GM13976 (cell line): Measurements from ENCODE around the gene MICAL1.

Experiments used
- DNase-seq: peaks from one replicate; pipeline ENCODE4 v3.0.0; 2012; ENCODE audit warnings: low spot score
- CTCF ChIP-seq: IDR thresholded peaks from 2 replicates; pipeline ENCODE4 v1.5.1; 2012; ENCODE audit warnings: borderline replicate concordance, mild to moderate bottlenecking; ENCODE audit not compliant: insufficient read depth; ENCODE audit errors: extremely low read depth, missing control alignments, control extremely low read depth
- in situ Hi-C: fragments of 300-500 bp; cut with MboI; formaldehyde crosslinking; loops from one replicate; pipeline ENCODE4 v1.12.0; 2022; ENCODE audit warnings: low sequenced_read_pairs, mixed read lengths, inconsistent platforms; ENCODE audit not compliant: unreplicated experiment

The MICAL1 gene

GRCh38 chr6:109477725-109478124 is 22.2 kb upstream of the MICAL1 start:
- DNase-seq, result no peak
- in situ Hi-C loops, result no loop called here
- TF ChIP-seq CTCF, result no peak

DNA sequence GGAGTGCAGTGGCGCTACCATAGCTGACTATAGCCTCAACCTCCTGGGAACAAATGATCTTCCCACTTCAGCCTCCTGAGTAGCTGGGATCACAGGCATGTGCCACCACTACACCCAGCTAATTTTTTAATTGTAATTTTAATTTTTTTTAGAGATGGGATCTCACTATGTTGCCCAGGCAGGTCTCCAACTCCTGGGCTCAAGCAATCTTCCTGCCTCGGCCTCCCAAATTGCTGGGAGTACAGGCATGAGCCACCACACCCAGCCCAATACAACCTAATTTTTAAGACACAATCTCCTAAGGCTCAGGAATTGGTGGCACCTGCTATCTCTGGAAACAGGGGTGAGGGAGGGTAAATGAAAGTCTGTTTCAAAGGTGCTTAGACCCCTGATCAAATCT is 21.6 kb upstream of the MICAL1 start:
- DNase-seq, result no peak
- in situ Hi-C loops, result no loop called here
- TF ChIP-seq CTCF, result no peak

DNA sequence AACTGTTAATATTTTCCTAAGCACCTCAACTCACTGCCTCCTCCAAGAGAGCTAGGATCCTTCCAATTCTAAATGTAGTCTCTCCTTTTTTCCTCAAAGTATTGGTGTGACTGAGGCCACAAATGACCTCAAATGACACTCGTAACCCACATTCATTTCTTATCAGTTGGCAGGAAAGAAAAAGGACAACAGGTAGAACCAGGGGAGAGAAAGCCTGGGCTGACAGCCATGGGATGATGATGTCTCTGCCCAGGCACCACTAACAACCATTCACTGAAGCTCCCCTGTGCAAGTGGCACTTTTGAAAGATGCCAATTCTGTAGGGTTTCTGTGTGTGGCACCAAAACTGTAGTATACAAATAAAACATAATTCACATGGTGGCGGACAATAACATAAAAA is 20.1 kb upstream of the MICAL1 start:
- in situ Hi-C loops, result no loop called here
- no peak for TF ChIP-seq CTCF
- DNase-seq, result no peak

DNA sequence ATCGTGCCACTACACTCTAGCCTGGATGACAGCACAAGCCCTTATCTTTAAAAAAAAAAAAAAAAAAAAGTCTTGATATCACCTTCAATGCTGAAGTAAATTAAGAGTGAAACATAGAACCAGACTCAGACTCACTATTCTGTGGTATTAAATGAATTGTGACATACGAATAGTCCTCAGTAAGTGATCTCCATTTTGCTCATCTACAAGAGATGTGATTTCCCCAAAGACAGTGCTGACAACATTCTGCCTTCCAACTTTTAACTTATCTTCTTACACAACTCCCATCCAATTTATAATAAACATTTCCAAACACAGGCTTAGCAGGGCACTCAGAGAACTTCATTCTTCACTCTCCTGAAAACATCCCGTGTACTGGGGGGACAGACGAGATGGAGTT is 19.4 kb upstream of the MICAL1 start:
- in situ Hi-C loops, result no loop called here
- DNase-seq, result no peak
- TF ChIP-seq CTCF, result no peak

- in situ Hi-C loops, result no loop called here
- no peak for TF ChIP-seq CTCF
- no peak for DNase-seq
These were observed 17.5 kb upstream of the MICAL1 start for GRCh38 chr6:109473120-109473519.

GRCh38 chr6:109472132-109472995 is 16.8 kb upstream of the MICAL1 start:
- no peak for DNase-seq
- in situ Hi-C loops, result no loop called here
- TF ChIP-seq CTCF, result peak; percentile 14

DNA sequence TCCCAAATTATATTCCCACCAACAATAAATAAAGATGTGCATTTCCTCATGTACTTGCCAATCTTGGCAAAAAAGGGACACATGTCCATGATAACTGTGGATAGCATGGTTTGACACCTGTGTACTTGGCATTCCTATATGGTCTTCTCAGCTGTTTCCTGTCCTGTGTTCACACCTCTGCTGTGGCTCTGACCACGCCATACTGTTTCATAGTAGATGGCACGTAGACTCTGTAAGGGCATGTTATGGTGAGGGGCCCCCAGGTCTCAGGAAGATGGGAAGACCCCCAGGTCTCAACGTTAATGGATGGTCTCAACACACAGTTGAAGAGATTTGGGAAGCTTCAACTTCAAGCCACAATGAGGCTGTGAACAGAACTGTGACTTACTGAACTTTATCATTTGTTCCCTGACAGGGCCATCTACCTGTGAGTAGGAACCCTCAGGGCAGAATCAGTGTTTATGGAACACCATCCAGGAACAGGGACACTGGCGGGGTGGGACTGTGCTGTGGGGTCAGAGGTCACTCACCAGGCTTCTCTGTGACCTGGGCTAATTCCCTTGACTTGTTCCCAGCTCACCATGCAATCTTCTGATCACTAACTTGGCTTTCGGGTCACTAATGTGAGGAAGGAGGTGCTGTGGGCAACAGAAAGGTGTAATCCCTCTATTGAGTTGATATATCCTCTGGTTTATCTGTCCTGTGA is 15.7 kb upstream of the MICAL1 start:
- TF ChIP-seq CTCF, result no peak
- no peak for DNase-seq
- in situ Hi-C loops, result no loop called here
